Naive thymus-derived CD4-positive, alpha-beta T cell (primary cell): ENCODE measurements around the gene GUCY2D. TPM values are rescaled to one million over a fixed set of nuclear protein-coding genes. Genes with fewer than 3 reads are reported as not detected.

ENCODE experiments used
- ATAC-seq: fragments of 150-1000 bp; cut with Tn5 transposase; 2 replicates; pipeline ENCODE4 v1.10.0; 2021; ENCODE audit warnings: mild to moderate bottlenecking, moderate library complexity
- CTCF ChIA-PET: fragments of 350-600 bp; sonication (Branson Sonifier 250); formaldehyde crosslinking; loops from one replicate; lab custom pipeline; 2021; ENCODE audit warnings: antibody characterized with exemption; lab: Charles Lee
- POLR2A ChIA-PET: fragments of 350-600 bp; sonication (Branson Sonifier 250); formaldehyde crosslinking; loops from one replicate; lab custom pipeline; 2021; ENCODE audit warnings: antibody characterized with exemption, inconsistent platforms; lab: Charles Lee
- DNase-seq, 9 donors: peaks; one replicate each; pipeline versions ENCODE4 v3.0.0 to v3.0.0-alpha.2; 2020 to 2022; ENCODE audit warnings: mixed read lengths in 1 of 9
- H3K27ac ChIP-seq: one replicate; pipeline ENCODE4 v1.7.0; 2013; ENCODE audit warnings: mild to moderate bottlenecking, low read depth, low read length, moderate library complexity
- H3K27me3 ChIP-seq, 2 donors: one replicate each; pipeline ENCODE4 v1.7.0; 2013; ENCODE audit warnings: low read length in 2 of 2, mild to moderate bottlenecking in 2 of 2, moderate library complexity in 2 of 2; ENCODE audit not compliant: control insufficient read depth in 2 of 2, insufficient read depth in 2 of 2
- H3K36me3 ChIP-seq, 3 experiments: 1 replicate in 2 of 3; 2 replicates in 1 of 3; pipeline ENCODE4 v1.7.0; 2013; ENCODE audit warnings: low read length in 3 of 3, mild to moderate bottlenecking in 3 of 3, moderate library complexity in 1 of 3; ENCODE audit not compliant: insufficient read depth in 3 of 3, control insufficient read depth in 2 of 3
- H3K4me1 ChIP-seq, 2 donors: one replicate each; pipeline ENCODE4 v1.7.0; 2013; ENCODE audit warnings: low read length in 2 of 2, mild to moderate bottlenecking in 2 of 2, moderate library complexity in 1 of 2; ENCODE audit not compliant: control insufficient read depth in 2 of 2, insufficient read depth in 2 of 2
- H3K4me3 ChIP-seq: 2 replicates; pipeline ENCODE4 v1.7.0; 2013; ENCODE audit warnings: mild to moderate bottlenecking, low read length
- H3K9me3 ChIP-seq, 3 experiments: 1 replicate in 2 of 3; 2 replicates in 1 of 3; pipeline ENCODE4 v1.7.0; 2013; ENCODE audit warnings: low read length in 3 of 3; ENCODE audit not compliant: control insufficient read depth in 2 of 3
- H3K27ac Mint-ChIP-seq, 9 donors: one replicate each; pipeline ENCODE4 v1.8.0; 2020 to 2022; ENCODE audit warnings: mixed read lengths in 9 of 9, mild to moderate bottlenecking in 8 of 9, moderate library complexity in 5 of 9, inconsistent platforms in 2 of 9
- H3K27me3 Mint-ChIP-seq, 5 donors: one replicate each; pipeline ENCODE4 v1.8.0; 2021 to 2022; ENCODE audit warnings: mixed read lengths in 5 of 5, mild to moderate bottlenecking in 1 of 5
- H3K36me3 Mint-ChIP-seq, 5 donors: one replicate each; pipeline ENCODE4 v1.8.0; 2020 to 2022; ENCODE audit warnings: mixed read lengths in 5 of 5, mild to moderate bottlenecking in 3 of 5, inconsistent platforms in 1 of 5
- H3K4me1 Mint-ChIP-seq, 7 donors: one replicate each; pipeline ENCODE4 v1.8.0; 2020 to 2022; ENCODE audit warnings: mixed read lengths in 7 of 7, mild to moderate bottlenecking in 3 of 7, inconsistent platforms in 1 of 7
- H3K4me3 Mint-ChIP-seq, 10 donors: one replicate each; pipeline ENCODE4 v1.8.0; 2020 to 2022; ENCODE audit warnings: mild to moderate bottlenecking in 10 of 10, mixed read lengths in 10 of 10, moderate library complexity in 6 of 10, inconsistent platforms in 2 of 10
- H3K9me3 Mint-ChIP-seq, 11 donors: one replicate each; pipeline ENCODE4 v1.8.0; 2020 to 2022; ENCODE audit warnings: mixed read lengths in 11 of 11, mild to moderate bottlenecking in 4 of 11, inconsistent platforms in 1 of 11, moderate library complexity in 1 of 11
- intact Hi-C, 2 donors: fragments of 100-400 bp; cut with micrococcal nuclease; formaldehyde crosslinking; loops; one replicate each; pipeline ENCODE4 v1.15.1; 2023
- polyA plus RNA-seq, 2 donors: library from polyadenylated mRNA; unstranded; fragments of 300-500 nt; fragmentation: Illumina TruSeq; gene quantifications; one replicate each; pipeline ENCODE4 v1.2.3, GENCODE V29; 2021
- total RNA-seq, 6 experiments: library from RNA in 5 of 6; stranded (reverse) in 5 of 6; gene quantifications; 1 replicate in 5 of 6; 2 replicates in 1 of 6; pipeline ENCODE4 v1.2.3 and lab custom pipeline; 2021 to 2026

The GUCY2D gene
- total and polyA plus RNA-seq, 7 experiments from 2014 or later: 0.07 to 0.98 (median 0.26) TPM; not detected in 3

GRCh38 chr17:8018436-8018835 lies 16.0 kb downstream of the GUCY2D start:
- intact Hi-C loops: no loop called here
- no peak for ATAC-seq
- no peaks in the 10 kb centered on the region for H3K36me3 ChIP-seq
- no peaks in the 10 kb centered on the region for H3K9me3 ChIP-seq
- no peaks in the 10 kb centered on the region for H3K36me3 Mint-ChIP-seq
- no peak overlapping the region for H3K4me3 Mint-ChIP-seq
- no peak for DNase-seq
- no peak overlapping the region for H3K27ac Mint-ChIP-seq
- H3K4me1 Mint-ChIP-seq: peaks cover 0 to 19% (median 7%) of the 10 kb centered on the region in 7 donors
- H3K4me3 ChIP-seq: no peak overlapping the region
- CTCF ChIA-PET: no interaction called here
- H3K27me3 Mint-ChIP-seq: peaks cover 0 to 38% (median 8%) of the 10 kb centered on the region in 5 donors
- peaks cover 0 to 3% of the 10 kb centered on the region in 2 donors for H3K4me1 ChIP-seq
- H3K27me3 ChIP-seq: no peaks in the 10 kb centered on the region
- peaks cover 0 to 3% (median 0%) of the 10 kb centered on the region in 11 donors for H3K9me3 Mint-ChIP-seq
- POLR2A ChIA-PET: interaction anchor here (0.6 to 1.0 kb wide), 2 partner anchors 10 to 181 kb away, joined by 3 to 4 read pairs; no protein-coding TSS in a partner anchor
- H3K27ac ChIP-seq: no peak overlapping the region

- Mint-ChIP-seq H3K36me3 (no peaks in the 10 kb centered on the region), H3K27ac (no peak overlapping the region), H3K27me3 (peaks cover 0 to 32% (median 8%) of the 10 kb centered on the region in 5 donors), H3K4me3 (no peak overlapping the region), H3K4me1 (peaks cover 0 to 19% (median 7%) of the 10 kb centered on the region in 7 donors), H3K9me3 (peaks cover 0 to 3% (median 0%) of the 10 kb centered on the region in 11 donors)
- Histone ChIP-seq H3K4me1 (peaks cover 0 to 3% of the 10 kb centered on the region in 2 donors), H3K4me3 (no peak overlapping the region), H3K27me3 (no peaks in the 10 kb centered on the region), H3K27ac (no peak overlapping the region), H3K36me3 (no peaks in the 10 kb centered on the region), H3K9me3 (no peaks in the 10 kb centered on the region)
- ATAC-seq (no peak), DNase-seq (no peak)
- POLR2A ChIA-PET: interaction anchor here (0.6 to 1.0 kb wide), 2 partner anchors 11 to 182 kb away, joined by 3 to 4 read pairs; no protein-coding TSS in a partner anchor
- intact Hi-C loops: no loop called here
- CTCF ChIA-PET: no interaction called here
Observed at GRCh38 chr17:8019166-8019565, 16.8 kb downstream of the GUCY2D start.

- Histone ChIP-seq H3K4me1 (peaks cover 0 to 3% of the 10 kb centered on the region in 2 donors), H3K27me3 (no peaks in the 10 kb centered on the region), H3K27ac (no peak overlapping the region), H3K9me3 (no peaks in the 10 kb centered on the region), H3K36me3 (no peaks in the 10 kb centered on the region), H3K4me3 (no peak overlapping the region)
- ATAC-seq (peak; percentile 33), DNase-seq (no peak)
- H3K27me3 Mint-ChIP-seq: peaks cover 0 to 27% (median 11%) of the 10 kb centered on the region in 5 donors
- ChIA-PET POLR2A (interaction anchor here (1.0 kb wide), 1 partner anchor 11 kb away, joined by 3 read pairs; no protein-coding TSS in a partner anchor), CTCF (interaction anchor here (1.0 kb wide), 1 partner anchor 351 kb away, joined by 3 read pairs; no protein-coding TSS in a partner anchor)
- H3K4me1 Mint-ChIP-seq: peaks cover 0 to 19% (median 7%) of the 10 kb centered on the region in 7 donors
- H3K27ac Mint-ChIP-seq: no peak overlapping the region
- intact Hi-C loops: no loop called here
- H3K4me3 Mint-ChIP-seq: no peak overlapping the region
- peaks cover 0 to 3% (median 0%) of the 10 kb centered on the region in 11 donors for H3K9me3 Mint-ChIP-seq
- no peaks in the 10 kb centered on the region for H3K36me3 Mint-ChIP-seq
Observed at GRCh38 chr17:8019665-8020650, 17.5 kb downstream of the GUCY2D start.

- Mint-ChIP-seq H3K4me3 (no peak overlapping the region), H3K27ac (no peak overlapping the region), H3K27me3 (peaks cover 0 to 25% (median 9%) of the 10 kb centered on the region in 5 donors), H3K9me3 (no peaks in the 10 kb centered on the region), H3K36me3 (no peaks in the 10 kb centered on the region), H3K4me1 (peaks cover 0 to 18% (median 7%) of the 10 kb centered on the region in 7 donors)
- H3K27ac ChIP-seq: no peak overlapping the region
- no peaks in the 10 kb centered on the region for H3K9me3 ChIP-seq
- peaks cover 0 to 3% of the 10 kb centered on the region in 2 donors for H3K4me1 ChIP-seq
- no peaks in the 10 kb centered on the region for H3K27me3 ChIP-seq
- ChIA-PET CTCF (interaction anchor here (1.0 kb wide), 1 partner anchor 352 kb away, joined by 3 read pairs; no protein-coding TSS in a partner anchor), POLR2A (no interaction called here)
- no peak overlapping the region for H3K4me3 ChIP-seq
- ATAC-seq (no peak), DNase-seq (no peak)
- intact Hi-C loops: no loop called here
- H3K36me3 ChIP-seq: no peaks in the 10 kb centered on the region
Observed at GRCh38 chr17:8020776-8021564, 18.6 kb downstream of the GUCY2D start.

GRCh38 chr17:8021565-8022359 lies 19.3 kb downstream of the GUCY2D start:
- no peaks in the 10 kb centered on the region for H3K4me1 ChIP-seq
- intact Hi-C loops: no loop called here
- peaks cover 0 to 13% (median 3%) of the 10 kb centered on the region in 7 donors for H3K4me1 Mint-ChIP-seq
- H3K27ac ChIP-seq: no peak overlapping the region
- peaks cover 0 to 28% (median 9%) of the 10 kb centered on the region in 5 donors for H3K27me3 Mint-ChIP-seq
- no peaks in the 10 kb centered on the region for H3K9me3 Mint-ChIP-seq
- no peaks in the 10 kb centered on the region for H3K9me3 ChIP-seq
- no peaks in the 10 kb centered on the region for H3K36me3 Mint-ChIP-seq
- ChIA-PET CTCF (no interaction called here), POLR2A (no interaction called here)
- H3K27ac Mint-ChIP-seq: no peak overlapping the region
- ATAC-seq (no peak), DNase-seq (no peak)
- no peaks in the 10 kb centered on the region for H3K27me3 ChIP-seq
- no peak overlapping the region for H3K4me3 ChIP-seq
- H3K36me3 ChIP-seq: no peaks in the 10 kb centered on the region
- no peak overlapping the region for H3K4me3 Mint-ChIP-seq
